ENCODE data around the gene DGKA. TPM values are rescaled to one million over a fixed set of nuclear protein-coding genes. Genes with fewer than 3 reads are reported as not detected.

DGKA gene
- total RNA-seq, 1 experiment from 2014 or later, result 25.9 TPM

DNA sequence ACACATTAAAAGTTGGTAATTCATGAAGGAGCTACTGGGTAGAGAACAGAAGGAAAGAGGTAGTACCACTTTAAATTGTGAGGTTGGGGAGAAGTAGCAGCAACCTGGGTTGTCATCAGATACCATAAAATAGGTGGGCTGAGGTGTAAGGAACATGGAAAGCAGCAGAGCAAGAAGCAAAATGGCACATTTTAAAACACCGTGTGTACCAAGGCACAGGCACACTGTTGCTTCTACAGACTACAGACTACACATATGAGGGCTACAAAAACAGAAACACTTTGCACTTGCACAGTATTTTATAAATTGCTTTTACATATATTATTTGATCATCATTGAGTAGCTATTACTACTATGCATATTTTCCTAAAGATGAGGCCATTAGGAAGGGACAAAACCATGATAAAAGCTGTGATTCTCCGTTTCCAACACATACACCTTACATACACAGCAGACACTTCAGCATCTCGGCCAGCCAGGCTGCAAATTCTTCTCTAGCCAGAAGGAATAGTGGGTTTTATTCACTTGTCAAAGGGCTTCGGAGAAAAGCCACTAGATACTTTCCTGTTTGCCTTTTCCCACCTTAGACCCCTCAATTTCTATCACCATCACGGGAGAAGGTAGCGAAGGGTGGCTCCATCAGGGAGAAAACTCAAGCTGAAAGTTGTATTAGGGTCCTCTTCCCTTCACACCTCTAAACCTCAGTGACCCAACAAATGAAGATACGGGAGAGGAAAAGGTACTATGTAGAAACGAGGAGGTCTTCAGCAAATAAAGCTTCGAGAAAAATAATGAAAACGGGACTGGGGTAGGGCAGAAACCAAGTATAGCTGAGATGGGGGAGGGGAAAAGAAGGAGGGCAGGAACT lies 4.9 kb upstream of the DGKA start:
- H4K91ac ChIP-seq (ENCODE audit: insufficient read length, low read depth, low read length), result no peak overlapping the region
- no peak overlapping the region for H2BK20ac ChIP-seq (ENCODE audit: low read depth, low read length, poor library complexity, severe bottlenecking)
- H3K79me2 ChIP-seq (ENCODE audit: insufficient read depth, low read length), result peaks cover 34% of the 10 kb centered on the region; the same call in 1 of the 2 replicates
- no peak overlapping the region for H3K14ac ChIP-seq (ENCODE audit: insufficient read depth, low read length)
- H3K27me3 ChIP-seq (ENCODE audit: insufficient read depth, low read length), result no peaks in the 10 kb centered on the region
- no peak overlapping the region for H3K56ac ChIP-seq (ENCODE audit: insufficient read length, low read depth, low read length)
- H2BK15ac ChIP-seq (ENCODE audit: low read depth, low read length), result no peak overlapping the region
- H3T11ph ChIP-seq (ENCODE audit: low read length), result no peak overlapping the region
- H3K23me2 ChIP-seq (ENCODE audit: insufficient read length, low read depth, low read length, poor library complexity, severe bottlenecking), result peaks cover 8% of the 10 kb centered on the region
- H4K8ac ChIP-seq (replicated peaks; ENCODE audit: insufficient read length, low read depth, low read length), result no peak overlapping the region
- H3K4ac ChIP-seq (ENCODE audit: low read depth, low read length), result no peak overlapping the region
- Mint-ChIP-seq H3K27me3 (ENCODE audit: low read depth) (peaks cover 1% of the 10 kb centered on the region), H3K4me3 (peak overlapping the region; percentile 96 to 99), H3K9me3 (no peaks in the 10 kb centered on the region; a peak in 1 of 5 replicates), H3K36me3 (ENCODE audit: insufficient read depth in 1 of 3, low read depth in 3 of 3) (peaks cover 11 to 34% (median 33%) of the 10 kb centered on the region in 3 experiments; a peak in 6 of 7 replicates), H3K27ac (peak overlapping the region; percentile 86 to 99 (median 97)), H3K4me1 (peaks cover 33 to 36% of the 10 kb centered on the region in 2 experiments)
- peaks cover 9% of the 10 kb centered on the region for H3K79me1 ChIP-seq (ENCODE audit: insufficient read depth, low read depth, low read length, poor library complexity, severe bottlenecking)
- peak overlapping the region; percentile 90 for H3K4me2 ChIP-seq (ENCODE audit: insufficient read depth, insufficient read length, low read length)
- H2BK12ac ChIP-seq (ENCODE audit: insufficient read length, low read depth, low read length), result no peak overlapping the region
- peak overlapping the region; percentile 80 for H3K27ac ChIP-seq (ENCODE audit: insufficient read length, low read depth, low read length)
- no peaks in the 10 kb centered on the region for H4K20me1 ChIP-seq (ENCODE audit: control insufficient read depth, insufficient read depth, insufficient read length)
- H3K23ac ChIP-seq (ENCODE audit: insufficient read length, low read depth, low read length), result no peak overlapping the region
- H3K9me3 ChIP-seq (ENCODE audit: control insufficient read depth, low read depth, low read length), result no peaks in the 10 kb centered on the region
- no peak overlapping the region for H2AFZ ChIP-seq (ENCODE audit: low read length)
- H3K9ac ChIP-seq (ENCODE audit: extremely low read depth, insufficient read length, low read length), result peak overlapping the region; percentile 72
- DNase-seq, result no peak
- no peak overlapping the region for H2BK120ac ChIP-seq (ENCODE audit: low read depth, low read length, poor library complexity, severe bottlenecking)
- WGBS (ENCODE audit: extremely low coverage, insufficient read length, low lambda C conversion rate), result no CpG with 5 or more reads among the region's 10 CpGs
- no peak overlapping the region for H4K5ac ChIP-seq (ENCODE audit: insufficient read length, low read depth, low read length)
- H2AK5ac ChIP-seq (ENCODE audit: insufficient read length, low read length), result no peak overlapping the region
- no peak for TF ChIP-seq CTCF (conservative IDR thresholded peaks at IDR 0.05)
- peaks cover 4% of the 10 kb centered on the region; the same call in 1 of the 2 replicates for H3K4me1 ChIP-seq (ENCODE audit: insufficient read depth, low read length)
- no peak overlapping the region for H2BK5ac ChIP-seq (ENCODE audit: insufficient read length, low read length)
- H3K18ac ChIP-seq (ENCODE audit: insufficient read length, low read depth, low read length), result no peak overlapping the region

Data from H9 (cell line).